ENCODE results near the gene DRD3. TPM values are rescaled to one million over a fixed set of nuclear protein-coding genes. Genes with fewer than 3 reads are reported as not detected.

Gene DRD3
- total and polyA plus RNA-seq, 4 donors = not detected

DNA sequence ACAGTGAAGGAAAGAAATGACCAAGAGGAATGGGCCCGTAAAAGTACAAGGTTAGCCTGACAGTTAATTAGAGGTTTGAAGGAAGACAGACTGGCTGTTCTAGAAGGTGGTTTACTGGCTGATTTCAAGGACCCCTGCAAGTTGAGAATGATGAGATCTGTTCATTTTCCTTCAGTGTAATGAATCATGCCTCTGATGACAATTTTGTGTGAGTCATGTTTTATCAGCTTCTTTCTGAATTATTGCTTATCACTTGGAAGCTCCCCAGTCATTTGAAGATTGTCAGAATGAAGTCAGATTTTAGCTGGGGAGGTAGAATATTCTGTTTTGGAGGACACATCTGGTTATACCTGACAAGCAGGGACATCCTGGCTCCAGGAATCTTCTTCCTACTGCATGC is 50.6 kb downstream of the DRD3 start:
- TF ChIP-seq GABPA (IDR thresholded peaks at IDR 0.05 in 1 of 2, conservative IDR thresholded peaks at IDR 0.05 in 1 of 2) (no peak), SP1 (IDR thresholded peaks at IDR 0.05) (no peak), FOXA2 (IDR thresholded peaks at IDR 0.05) (no peak)
- TF ChIP-seq, protein P1, sequence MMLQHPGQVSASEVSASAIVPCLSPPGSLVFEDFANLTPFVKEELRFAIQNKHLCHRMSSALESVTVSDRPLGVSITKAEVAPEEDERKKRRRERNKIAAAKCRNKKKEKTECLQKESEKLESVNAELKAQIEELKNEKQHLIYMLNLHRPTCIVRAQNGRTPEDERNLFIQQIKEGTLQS (IDR thresholded peaks at IDR 0.05) = no peak
- TF ChIP-seq, protein P2, sequence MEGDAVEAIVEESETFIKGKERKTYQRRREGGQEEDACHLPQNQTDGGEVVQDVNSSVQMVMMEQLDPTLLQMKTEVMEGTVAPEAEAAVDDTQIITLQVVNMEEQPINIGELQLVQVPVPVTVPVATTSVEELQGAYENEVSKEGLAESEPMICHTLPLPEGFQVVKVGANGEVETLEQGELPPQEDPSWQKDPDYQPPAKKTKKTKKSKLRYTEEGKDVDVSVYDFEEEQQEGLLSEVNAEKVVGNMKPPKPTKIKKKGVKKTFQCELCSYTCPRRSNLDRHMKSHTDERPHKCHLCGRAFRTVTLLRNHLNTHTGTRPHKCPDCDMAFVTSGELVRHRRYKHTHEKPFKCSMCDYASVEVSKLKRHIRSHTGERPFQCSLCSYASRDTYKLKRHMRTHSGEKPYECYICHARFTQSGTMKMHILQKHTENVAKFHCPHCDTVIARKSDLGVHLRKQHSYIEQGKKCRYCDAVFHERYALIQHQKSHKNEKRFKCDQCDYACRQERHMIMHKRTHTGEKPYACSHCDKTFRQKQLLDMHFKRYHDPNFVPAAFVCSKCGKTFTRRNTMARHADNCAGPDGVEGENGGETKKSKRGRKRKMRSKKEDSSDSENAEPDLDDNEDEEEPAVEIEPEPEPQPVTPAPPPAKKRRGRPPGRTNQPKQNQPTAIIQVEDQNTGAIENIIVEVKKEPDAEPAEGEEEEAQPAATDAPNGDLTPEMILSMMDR (IDR thresholded peaks at IDR 0.05; ENCODE audit: low read depth, low read length, missing input control) = no peak
- Histone ChIP-seq H3K4me1 (ENCODE audit: control insufficient read depth in 4 of 4, insufficient read depth in 4 of 4, low read length in 3 of 4) (no peaks in the 10 kb centered on the region), H3K36me3 (ENCODE audit: control insufficient read depth in 4 of 4, insufficient read depth in 3 of 4, low read depth in 1 of 4, low read length in 3 of 4) (no peaks in the 10 kb centered on the region), H3K9ac (ENCODE audit: low read depth in 1 of 2, low read length in 2 of 2) (no peak overlapping the region), H3K4me3 (ENCODE audit: low read depth in 1 of 3, low read length in 3 of 3) (no peak overlapping the region), H3K27ac (ENCODE audit: low read depth in 1 of 2, low read length in 2 of 2) (no peak overlapping the region), H3K27me3 (ENCODE audit: control insufficient read depth in 4 of 4, insufficient read depth in 4 of 4, low read length in 3 of 4) (peaks cover 0 to 3% (median 0%) of the 10 kb centered on the region in 4 donors), H3K9me3 (ENCODE audit: control insufficient read depth in 4 of 4, low read length in 3 of 4) (no peaks in the 10 kb centered on the region)
- WGBS = 94% methylated on average over 1 of the region's 1 CpG
- no peak for DNase-seq (ENCODE audit: low spot score)

DNA sequence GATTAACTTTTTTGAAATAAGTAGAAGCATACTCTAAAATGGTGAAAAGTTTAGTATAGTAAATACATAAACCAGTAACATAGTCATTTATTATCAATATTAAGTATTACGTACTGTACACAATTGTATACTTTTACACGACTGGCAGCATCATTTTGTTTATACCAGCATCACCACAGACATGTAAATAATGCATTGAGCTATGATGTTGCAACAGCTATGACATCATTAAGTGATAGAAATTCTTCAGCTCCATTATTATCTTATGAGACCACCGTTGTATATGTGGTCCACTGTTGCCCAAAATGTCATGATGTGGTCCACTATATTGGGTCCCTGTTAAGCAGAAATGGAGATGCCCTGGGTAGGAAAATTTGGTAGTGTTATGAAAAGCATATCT is 51.3 kb downstream of the DRD3 start:
- Histone ChIP-seq H3K36me3 (ENCODE audit: control insufficient read depth in 4 of 4, insufficient read depth in 3 of 4, low read depth in 1 of 4, low read length in 3 of 4) (no peaks in the 10 kb centered on the region), H3K9me3 (ENCODE audit: control insufficient read depth in 4 of 4, low read length in 3 of 4) (no peaks in the 10 kb centered on the region), H3K27ac (ENCODE audit: low read depth in 1 of 2, low read length in 2 of 2) (no peak overlapping the region), H3K4me1 (ENCODE audit: control insufficient read depth in 4 of 4, insufficient read depth in 4 of 4, low read length in 3 of 4) (no peaks in the 10 kb centered on the region), H3K27me3 (ENCODE audit: control insufficient read depth in 4 of 4, insufficient read depth in 4 of 4, low read length in 3 of 4) (peaks cover 0 to 3% (median 0%) of the 10 kb centered on the region in 4 donors), H3K9ac (ENCODE audit: low read depth in 1 of 2, low read length in 2 of 2) (no peak overlapping the region), H3K4me3 (ENCODE audit: low read depth in 1 of 3, low read length in 3 of 3) (no peak overlapping the region)
- TF ChIP-seq, protein P3, sequence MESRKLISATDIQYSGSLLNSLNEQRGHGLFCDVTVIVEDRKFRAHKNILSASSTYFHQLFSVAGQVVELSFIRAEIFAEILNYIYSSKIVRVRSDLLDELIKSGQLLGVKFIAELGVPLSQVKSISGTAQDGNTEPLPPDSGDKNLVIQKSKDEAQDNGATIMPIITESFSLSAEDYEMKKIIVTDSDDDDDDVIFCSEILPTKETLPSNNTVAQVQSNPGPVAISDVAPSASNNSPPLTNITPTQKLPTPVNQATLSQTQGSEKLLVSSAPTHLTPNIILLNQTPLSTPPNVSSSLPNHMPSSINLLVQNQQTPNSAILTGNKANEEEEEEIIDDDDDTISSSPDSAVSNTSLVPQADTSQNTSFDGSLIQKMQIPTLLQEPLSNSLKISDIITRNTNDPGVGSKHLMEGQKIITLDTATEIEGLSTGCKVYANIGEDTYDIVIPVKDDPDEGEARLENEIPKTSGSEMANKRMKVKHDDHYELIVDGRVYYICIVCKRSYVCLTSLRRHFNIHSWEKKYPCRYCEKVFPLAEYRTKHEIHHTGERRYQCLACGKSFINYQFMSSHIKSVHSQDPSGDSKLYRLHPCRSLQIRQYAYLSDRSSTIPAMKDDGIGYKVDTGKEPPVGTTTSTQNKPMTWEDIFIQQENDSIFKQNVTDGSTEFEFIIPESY (IDR thresholded peaks at IDR 0.05) = no peak
- TF ChIP-seq, protein P4, sequence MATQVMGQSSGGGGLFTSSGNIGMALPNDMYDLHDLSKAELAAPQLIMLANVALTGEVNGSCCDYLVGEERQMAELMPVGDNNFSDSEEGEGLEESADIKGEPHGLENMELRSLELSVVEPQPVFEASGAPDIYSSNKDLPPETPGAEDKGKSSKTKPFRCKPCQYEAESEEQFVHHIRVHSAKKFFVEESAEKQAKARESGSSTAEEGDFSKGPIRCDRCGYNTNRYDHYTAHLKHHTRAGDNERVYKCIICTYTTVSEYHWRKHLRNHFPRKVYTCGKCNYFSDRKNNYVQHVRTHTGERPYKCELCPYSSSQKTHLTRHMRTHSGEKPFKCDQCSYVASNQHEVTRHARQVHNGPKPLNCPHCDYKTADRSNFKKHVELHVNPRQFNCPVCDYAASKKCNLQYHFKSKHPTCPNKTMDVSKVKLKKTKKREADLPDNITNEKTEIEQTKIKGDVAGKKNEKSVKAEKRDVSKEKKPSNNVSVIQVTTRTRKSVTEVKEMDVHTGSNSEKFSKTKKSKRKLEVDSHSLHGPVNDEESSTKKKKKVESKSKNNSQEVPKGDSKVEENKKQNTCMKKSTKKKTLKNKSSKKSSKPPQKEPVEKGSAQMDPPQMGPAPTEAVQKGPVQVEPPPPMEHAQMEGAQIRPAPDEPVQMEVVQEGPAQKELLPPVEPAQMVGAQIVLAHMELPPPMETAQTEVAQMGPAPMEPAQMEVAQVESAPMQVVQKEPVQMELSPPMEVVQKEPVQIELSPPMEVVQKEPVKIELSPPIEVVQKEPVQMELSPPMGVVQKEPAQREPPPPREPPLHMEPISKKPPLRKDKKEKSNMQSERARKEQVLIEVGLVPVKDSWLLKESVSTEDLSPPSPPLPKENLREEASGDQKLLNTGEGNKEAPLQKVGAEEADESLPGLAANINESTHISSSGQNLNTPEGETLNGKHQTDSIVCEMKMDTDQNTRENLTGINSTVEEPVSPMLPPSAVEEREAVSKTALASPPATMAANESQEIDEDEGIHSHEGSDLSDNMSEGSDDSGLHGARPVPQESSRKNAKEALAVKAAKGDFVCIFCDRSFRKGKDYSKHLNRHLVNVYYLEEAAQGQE (IDR thresholded peaks at IDR 0.05) = no peak
- TF ChIP-seq HNF4G (IDR thresholded peaks at IDR 0.05) (no peak), RAD21 (IDR thresholded peaks at IDR 0.05) (no peak), YY1 (IDR thresholded peaks at IDR 0.05) (no peak)
- TF ChIP-seq, protein P5, sequence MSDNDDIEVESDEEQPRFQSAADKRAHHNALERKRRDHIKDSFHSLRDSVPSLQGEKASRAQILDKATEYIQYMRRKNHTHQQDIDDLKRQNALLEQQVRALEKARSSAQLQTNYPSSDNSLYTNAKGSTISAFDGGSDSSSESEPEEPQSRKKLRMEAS (IDR thresholded peaks at IDR 0.05) = no peak
- no peak for DNase-seq (ENCODE audit: low spot score)
- WGBS = 90% methylated on average over 3 of the region's 3 CpGs

All from liver (tissue), 9 donors.